Body of pancreas (tissue), 4 donors: Measurements from ENCODE around the gene CFAP97D1. TPM values are rescaled to one million over a fixed set of nuclear protein-coding genes. Genes with fewer than 3 reads are reported as not detected.

Experiments
- ATAC-seq: fragments of 150-250 bp; one replicate; pipeline ENCODE4 v1.9.1; 2016
- DNase-seq, 4 donors: peaks; one replicate each; pipeline ENCODE4 v3.0.0-alpha.2; 2019
- H3K27ac ChIP-seq, 4 donors: fragments of 200-600 bp; sonication (generic); 1 replicate in 3 of 4; 2 replicates in 1 of 4; pipeline versions ENCODE4 v1.5.1 to v1.6.1; 2016 to 2019; ENCODE audit warnings: mild to moderate bottlenecking in 1 of 4, mixed read lengths in 1 of 4, moderate library complexity in 1 of 4
- H3K27me3 ChIP-seq, 2 donors: fragments of 200-600 bp; sonication (generic); one replicate each; pipeline ENCODE4 v1.6.0; 2016; ENCODE audit warnings: mild to moderate bottlenecking in 1 of 2
- H3K36me3 ChIP-seq, 2 donors: fragments of 200-600 bp; sonication (generic); replicated peaks in 1 of 2; 2 replicates each; pipeline ENCODE4 v1.5.1; 2016; ENCODE audit warnings: low read depth in 2 of 2; ENCODE audit not compliant: insufficient read depth in 1 of 2
- H3K4me1 ChIP-seq: fragments of 200-600 bp; sonication (generic); one replicate; pipeline ENCODE4 v1.6.0; 2016
- H3K4me3 ChIP-seq, 2 donors: fragments of 200-600 bp; sonication (generic); 1 replicate in 1 of 2; 2 replicates in 1 of 2; pipeline ENCODE4 v1.5.1; 2016 to 2019
- H3K9me3 ChIP-seq, 3 donors: fragments of 200-600 bp; sonication (generic); 1 replicate in 2 of 3; 2 replicates in 1 of 3; pipeline ENCODE4 v1.5.1; 2016
- CTCF ChIP-seq, 7 experiments: fragments of 450-650 bp in 4 of 7; fragments of 200-600 bp in 3 of 7; sonication (generic) in 3 of 7; IDR thresholded peaks; one replicate each; pipeline ENCODE4 v1.5.1; 2016 to 2019; ENCODE audit warnings: antibody characterized with exemption in 7 of 7
- POLR2A ChIP-seq, 3 donors: fragments of 450-650 bp; IDR thresholded peaks; one replicate each; pipeline ENCODE4 v1.6.1; 2016; ENCODE audit warnings: antibody characterized with exemption in 3 of 3, mild to moderate bottlenecking in 2 of 3
- WGBS, 2 donors: methylation state at CpG; one replicate each; pipeline ENCODE4 v1.1.5; 2017; 5-methylcytosine and 5-hydroxymethylcytosine counted together
- intact Hi-C: fragments of 100-400 bp; cut with DNase I; formaldehyde crosslinking; loops from one replicate; pipeline ENCODE4 v1.15.1; 2023
- total RNA-seq, 2 donors: library from RNA; depleted of rRNA; stranded (reverse); fragments of >200 nt; gene quantifications; one replicate each; pipeline ENCODE4 v1.1.0, GENCODE V29; 2016

Gene CFAP97D1
- total RNA-seq, 2 donors from 2014 or later = not detected

DNA sequence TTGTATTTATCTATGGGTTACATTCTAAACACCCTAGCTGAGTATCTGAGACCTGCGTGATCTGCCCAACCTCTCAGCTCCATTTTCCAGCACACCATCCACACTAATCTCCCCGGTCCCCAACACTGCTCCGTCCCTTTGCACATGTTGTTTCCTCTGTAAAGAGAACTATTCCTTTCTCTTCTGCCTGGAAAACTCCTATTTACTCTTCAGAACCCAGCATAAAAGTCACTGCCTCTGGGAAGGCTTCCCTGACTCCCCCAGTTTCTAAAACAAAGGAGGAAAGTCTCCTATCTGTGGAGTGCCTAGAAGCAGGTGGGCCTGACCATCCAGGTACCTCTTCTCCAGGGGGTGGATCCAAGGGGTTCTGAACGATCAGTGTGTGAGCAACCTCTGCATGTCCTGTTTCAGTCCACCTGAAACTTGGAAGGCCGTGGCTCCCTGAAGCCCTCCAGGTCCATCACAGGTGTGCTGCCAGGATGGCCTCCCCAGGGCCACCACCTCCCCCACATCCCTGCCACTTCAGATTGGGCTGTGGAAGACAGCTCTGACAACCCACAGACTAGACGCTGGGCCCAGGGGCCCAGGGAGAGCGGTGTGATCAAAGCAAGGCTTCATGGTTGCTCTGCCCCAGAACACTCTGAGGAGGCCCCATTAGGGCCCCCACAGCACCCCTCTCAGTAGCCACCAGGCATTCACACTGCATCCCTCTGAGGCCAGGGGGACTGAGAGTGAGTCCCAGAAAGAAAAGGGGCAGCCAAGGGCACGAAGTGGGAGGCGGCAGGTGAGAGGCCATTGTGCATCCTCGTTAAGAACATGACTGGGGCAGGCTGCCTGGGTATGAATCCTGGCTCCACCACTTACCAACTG is 32.4 kb downstream of the CFAP97D1 start:
- TF ChIP-seq POLR2A (IDR thresholded peaks at IDR 0.05) = no peak
- TF ChIP-seq CTCF (IDR thresholded peaks at IDR 0.05) = no peak
- no peaks in the 10 kb centered on the region for H3K27me3 ChIP-seq
- 82 to 90% methylated on average over 7 to 10 of the region's 10 CpGs for WGBS, 2 donors

DNA sequence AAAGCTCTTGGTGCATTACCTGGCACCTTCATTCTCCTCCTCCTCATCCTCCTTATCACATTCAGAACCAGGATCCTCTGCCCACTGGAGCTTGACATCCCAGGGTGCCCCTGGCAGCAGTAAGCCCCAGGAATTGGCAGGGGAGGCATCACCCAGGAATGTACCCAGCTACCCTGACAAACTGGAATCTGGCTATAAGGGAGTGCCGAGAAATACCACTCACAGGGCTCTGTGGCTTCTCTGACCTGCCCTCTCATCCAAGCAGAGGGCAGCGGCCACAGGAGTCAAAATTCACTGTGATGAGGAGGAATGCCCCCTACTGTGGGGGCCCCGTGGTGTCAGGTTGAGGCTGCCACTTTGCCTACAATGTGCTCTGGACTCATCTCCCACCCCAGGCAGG is 33.2 kb downstream of the CFAP97D1 start:
- no peak overlapping the region for H3K27ac ChIP-seq
- TF ChIP-seq POLR2A (IDR thresholded peaks at IDR 0.05) (no peak), CTCF (IDR thresholded peaks at IDR 0.05) (no peak)
- DNase-seq (no peak), ATAC-seq (no peak)
- no peak overlapping the region for H3K4me3 ChIP-seq
- WGBS, 2 donors = 60 to 89% methylated on average over 1 to 3 of the region's 3 CpGs
- peaks cover 0 to 2% of the 10 kb centered on the region in 2 donors for H3K36me3 ChIP-seq
- intact Hi-C loops = no loop called here
- no peaks in the 10 kb centered on the region for H3K27me3 ChIP-seq
- H3K9me3 ChIP-seq = no peaks in the 10 kb centered on the region
- no peaks in the 10 kb centered on the region for H3K4me1 ChIP-seq

More for the DNA sequence above, 32.4 kb downstream of the CFAP97D1 start:
- no peak overlapping the region for H3K4me3 ChIP-seq
- intact Hi-C loops = no loop called here
- ATAC-seq = no peak
- peaks cover 0 to 2% of the 10 kb centered on the region in 2 donors for H3K36me3 ChIP-seq
- H3K4me1 ChIP-seq = no peaks in the 10 kb centered on the region
- H3K9me3 ChIP-seq = no peaks in the 10 kb centered on the region
- H3K27ac ChIP-seq = no peak overlapping the region
- DNase-seq = no peak

DNA sequence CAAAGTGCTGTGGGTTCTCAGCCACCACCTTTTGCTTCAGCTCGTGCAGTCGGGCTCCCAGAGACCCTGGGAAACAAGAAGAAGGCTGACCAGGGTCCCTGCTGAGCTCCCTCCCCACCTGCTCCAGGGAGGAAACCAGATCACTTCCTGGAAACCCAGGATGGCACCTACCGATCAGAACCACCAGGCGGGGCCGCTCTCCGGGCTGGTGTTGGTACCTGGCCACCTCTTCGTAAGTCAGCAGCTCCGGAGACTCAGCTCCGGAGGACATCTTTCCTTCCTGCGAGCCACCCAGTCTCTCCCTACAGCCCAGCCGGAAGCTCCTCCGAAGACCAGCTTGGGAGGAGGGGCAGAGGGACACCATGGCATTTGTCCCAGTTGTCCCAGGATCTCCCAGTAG is 33.8 kb downstream of the CFAP97D1 start:
- H3K27me3 ChIP-seq = no peaks in the 10 kb centered on the region
- H3K4me3 ChIP-seq = no peak overlapping the region
- intact Hi-C loops = no loop called here
- ATAC-seq (no peak), DNase-seq (peak in 1 of 4 donors; percentile 9)
- no peak overlapping the region for H3K27ac ChIP-seq
- TF ChIP-seq CTCF (IDR thresholded peaks at IDR 0.05) (peak in 1 of 7 experiments; percentile 15), POLR2A (IDR thresholded peaks at IDR 0.05) (no peak)
- no peaks in the 10 kb centered on the region for H3K9me3 ChIP-seq
- H3K4me1 ChIP-seq = no peaks in the 10 kb centered on the region
- H3K36me3 ChIP-seq = no peaks in the 10 kb centered on the region
- 75 to 85% methylated on average over 5 to 12 of the region's 12 CpGs for WGBS, 2 donors

- H3K9me3 ChIP-seq = no peaks in the 10 kb centered on the region
- no peak for TF ChIP-seq CTCF (IDR thresholded peaks at IDR 0.05)
- no peak for TF ChIP-seq POLR2A (IDR thresholded peaks at IDR 0.05)
- no peak overlapping the region for H3K27ac ChIP-seq
- H3K27me3 ChIP-seq = no peaks in the 10 kb centered on the region
- 50 to 57% methylated on average over 1 of the region's 1 CpG for WGBS, 2 donors
- no peak for ATAC-seq
- no peaks in the 10 kb centered on the region for H3K4me1 ChIP-seq
- H3K4me3 ChIP-seq = no peak overlapping the region
- intact Hi-C loops = no loop called here
- H3K36me3 ChIP-seq = no peaks in the 10 kb centered on the region
- DNase-seq = no peak
Measured at GRCh38 chr17:43814714-43815113, 34.5 kb downstream of the CFAP97D1 start.
